Common myeloid progenitor, CD34-positive (primary cell): ENCODE results near the gene RER1.

ENCODE experiments used
- CTCF ChIA-PET: fragments of 350-600 bp; sonication (Branson Sonifier 250); formaldehyde crosslinking; loops from one replicate; lab custom pipeline; 2021; ENCODE audit warnings: antibody characterized with exemption; lab: Charles Lee
- POLR2A ChIA-PET: fragments of 350-600 bp; sonication (Branson Sonifier 250); formaldehyde crosslinking; loops from one replicate; lab custom pipeline; 2021; ENCODE audit warnings: antibody characterized with exemption; lab: Charles Lee
- DNase-seq, 3 donors: peaks; one replicate each; pipeline versions ENCODE4 v3.0.0 to v3.0.0-alpha.2; 2013
- H3K27ac ChIP-seq, 2 experiments: 1 replicate in 1 of 2; 2 replicates in 1 of 2; pipeline ENCODE4 v1.7.0; 2013; ENCODE audit warnings: inconsistent platforms in 2 of 2, low read length in 2 of 2, mild to moderate bottlenecking in 2 of 2, low read depth in 1 of 2, moderate library complexity in 1 of 2; ENCODE audit not compliant: severe bottlenecking in 2 of 2, insufficient read depth in 1 of 2, poor library complexity in 1 of 2
- H3K27me3 ChIP-seq, 5 experiments: replicated peaks in 2 of 5; 1 replicate in 3 of 5; 2 replicates in 2 of 5; pipeline versions ENCODE4 v1.6.1 to v1.7.0; 2013; ENCODE audit warnings: low read length in 4 of 5, mild to moderate bottlenecking in 2 of 5, moderate library complexity in 2 of 5, inconsistent platforms in 1 of 5; ENCODE audit not compliant: insufficient read depth in 5 of 5, control insufficient read depth in 4 of 5
- H3K36me3 ChIP-seq, 4 experiments: 1 replicate in 2 of 4; 2 replicates in 2 of 4; pipeline versions ENCODE4 v1.6.1 to v1.7.0; 2013; ENCODE audit warnings: low read length in 3 of 4, control low read depth in 1 of 4, mild to moderate bottlenecking in 1 of 4; ENCODE audit not compliant: control insufficient read depth in 4 of 4, insufficient read depth in 4 of 4
- H3K4me1 ChIP-seq, 4 experiments: 1 replicate in 3 of 4; 2 replicates in 1 of 4; pipeline versions ENCODE4 v1.6.1 to v1.7.1; 2013; ENCODE audit warnings: low read length in 3 of 4, mild to moderate bottlenecking in 3 of 4, control low read depth in 1 of 4, inconsistent platforms in 1 of 4, moderate library complexity in 1 of 4; ENCODE audit not compliant: control insufficient read depth in 4 of 4, insufficient read depth in 4 of 4; ENCODE audit errors: control extremely low read depth in 1 of 4
- H3K4me3 ChIP-seq, 7 experiments: 1 replicate in 4 of 7; 2 replicates in 3 of 7; pipeline versions ENCODE4 v1.5.1 to v1.7.0; 2013; ENCODE audit warnings: mild to moderate bottlenecking in 7 of 7, low read length in 6 of 7, moderate library complexity in 6 of 7, inconsistent platforms in 2 of 7, low read depth in 2 of 7, control low read depth in 1 of 7; ENCODE audit not compliant: insufficient read depth in 4 of 7, control insufficient read depth in 1 of 7; ENCODE audit errors: extremely low read depth in 1 of 7
- H3K9me3 ChIP-seq, 5 experiments: 1 replicate in 4 of 5; 2 replicates in 1 of 5; pipeline versions ENCODE4 v1.6.1 to v1.7.1; 2013; ENCODE audit warnings: low read length in 4 of 5, mild to moderate bottlenecking in 2 of 5, inconsistent platforms in 1 of 5, low read depth in 1 of 5, moderate library complexity in 1 of 5; ENCODE audit not compliant: control insufficient read depth in 4 of 5, insufficient read depth in 2 of 5; ENCODE audit errors: control extremely low read depth in 1 of 5
- WGBS: methylation state at CpG from one replicate; pipeline ENCODE4 v1.1.5; 2013; ENCODE audit not compliant: insufficient coverage; 5-methylcytosine and 5-hydroxymethylcytosine counted together

RER1 gene

DNA sequence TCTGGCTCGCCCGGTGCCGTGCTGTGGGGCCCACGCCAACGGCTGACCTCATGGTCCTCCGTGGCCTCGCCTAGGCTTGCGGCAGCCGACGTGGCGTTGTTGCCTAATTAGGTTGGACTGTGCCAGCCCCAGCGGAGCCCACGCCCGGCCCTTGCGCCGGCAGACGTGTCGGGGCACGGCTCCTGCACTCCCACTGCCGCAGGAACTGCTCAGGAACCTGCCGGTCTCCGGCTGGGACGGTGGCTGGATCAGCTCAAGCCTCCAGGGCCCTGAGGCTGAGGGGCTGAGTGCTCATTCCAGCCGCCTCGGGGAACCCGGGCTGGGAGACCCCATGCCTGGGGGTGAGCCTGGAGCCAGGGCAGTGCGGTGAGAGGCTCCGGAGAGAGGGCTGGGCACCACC is 36.8 kb downstream of the RER1 start:
- peaks cover 0 to 20% (median 10%) of the 10 kb centered on the region in 4 experiments for H3K4me1 ChIP-seq
- no peak overlapping the region for H3K27ac ChIP-seq
- ChIA-PET CTCF (interaction anchor here (0.5 to 1.3 kb wide), 2 partner anchors 234 to 1235 kb away, joined by 3 to 4 read pairs; partner anchors contain the start of gene FAAP20), POLR2A (no interaction called here)
- WGBS, result 97% methylated on average over 27 of the region's 28 CpGs
- no peaks in the 10 kb centered on the region for H3K36me3 ChIP-seq
- H3K4me3 ChIP-seq, result no peak overlapping the region
- peaks cover 0 to 5% (median 0%) of the 10 kb centered on the region in 5 experiments for H3K27me3 ChIP-seq
- peaks cover 0 to 8% (median 3%) of the 10 kb centered on the region in 5 experiments for H3K9me3 ChIP-seq
- no peak for DNase-seq

DNA sequence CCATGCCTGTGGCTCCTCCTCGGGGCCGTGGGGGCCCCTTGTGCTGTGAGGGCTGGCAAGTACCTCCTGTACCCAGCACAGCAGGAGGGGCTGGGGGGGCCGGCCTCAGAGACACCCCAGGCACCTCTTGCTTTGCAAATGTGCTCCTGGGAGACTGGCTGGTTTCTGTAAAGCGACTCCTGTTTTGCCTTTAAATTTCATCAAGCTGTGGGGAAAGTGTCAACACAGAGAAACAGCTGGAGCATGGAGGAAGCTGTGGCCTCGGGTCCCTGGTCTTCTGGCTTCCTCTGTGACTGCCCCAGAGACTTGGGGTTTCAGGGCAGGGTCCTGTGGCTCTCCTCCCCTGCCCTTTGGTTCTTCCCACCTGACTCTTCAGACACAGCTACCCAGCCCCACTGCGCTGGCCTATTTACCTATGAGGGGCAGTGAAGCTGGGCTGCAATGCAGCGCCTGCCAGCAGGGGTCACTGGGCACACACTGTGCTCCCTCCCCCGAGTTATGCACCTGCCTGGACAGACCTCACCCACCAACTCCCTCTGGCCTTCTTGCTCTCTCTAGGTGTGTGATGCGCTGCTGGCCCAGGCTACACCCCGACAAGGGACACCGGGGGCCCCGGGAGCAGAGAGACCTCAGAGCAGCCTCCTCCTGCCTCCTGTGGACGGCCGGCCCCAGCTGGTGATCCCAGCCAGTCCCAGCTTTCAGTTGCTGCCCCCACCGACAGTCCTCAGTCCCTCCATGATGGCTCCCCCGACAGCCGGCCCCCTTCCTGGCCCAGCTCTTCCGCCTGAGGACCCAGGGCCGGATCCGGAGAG is 38.3 kb downstream of the RER1 start:
- Histone ChIP-seq H3K27me3 (peaks cover 0 to 18% (median 0%) of the 10 kb centered on the region in 5 experiments), H3K27ac (no peak overlapping the region), H3K4me3 (no peak overlapping the region), H3K4me1 (peaks cover 0 to 35% (median 18%) of the 10 kb centered on the region in 4 experiments), H3K36me3 (no peaks in the 10 kb centered on the region), H3K9me3 (peaks cover 0 to 7% (median 3%) of the 10 kb centered on the region in 5 experiments)
- peak in 2 of 3 donors; percentile 21 to 39 for DNase-seq
- ChIA-PET CTCF (interaction anchor here (1.1 to 1.7 kb wide), 4 partner anchors 13 to 235 kb away, joined by 3 to 4 read pairs (median 4); partner anchors contain the start of gene FAAP20), POLR2A (no interaction called here)
- 77% methylated on average over 12 of the region's 20 CpGs for WGBS

DNA sequence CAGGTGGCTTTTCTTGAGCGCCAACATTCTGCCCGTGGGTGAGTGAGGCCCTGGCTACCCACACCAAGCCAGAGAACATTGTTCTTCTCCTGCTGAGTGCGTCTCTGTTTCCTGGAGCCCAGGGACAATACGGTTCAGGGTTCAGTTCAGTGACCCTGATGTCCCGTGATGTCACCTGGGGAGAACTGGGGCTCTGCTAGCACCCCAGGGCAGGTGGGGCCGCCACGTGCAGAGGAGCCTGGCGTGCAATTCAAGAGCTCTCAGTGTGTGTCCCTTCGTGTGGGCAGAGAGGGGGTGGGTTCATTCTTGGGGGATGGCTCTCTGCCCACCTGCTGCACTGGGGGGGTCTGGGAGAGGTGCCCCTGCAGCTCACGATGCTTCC is 38.9 kb downstream of the RER1 start:
- 92% methylated on average over 10 of the region's 10 CpGs for WGBS
- CTCF ChIA-PET, result interaction anchor here (1.1 to 1.7 kb wide), 3 partner anchors 14 to 117 kb away, joined by 3 to 4 read pairs (median 4); no protein-coding TSS in a partner anchor
- no peak for DNase-seq
- H3K36me3 ChIP-seq, result no peaks in the 10 kb centered on the region
- peaks cover 0 to 7% (median 3%) of the 10 kb centered on the region in 5 experiments for H3K9me3 ChIP-seq
- peaks cover 0 to 35% (median 20%) of the 10 kb centered on the region in 4 experiments for H3K4me1 ChIP-seq
- peaks cover 0 to 20% (median 0%) of the 10 kb centered on the region in 5 experiments for H3K27me3 ChIP-seq
- no peak overlapping the region for H3K4me3 ChIP-seq
- POLR2A ChIA-PET, result no interaction called here
- no peak overlapping the region for H3K27ac ChIP-seq

DNA sequence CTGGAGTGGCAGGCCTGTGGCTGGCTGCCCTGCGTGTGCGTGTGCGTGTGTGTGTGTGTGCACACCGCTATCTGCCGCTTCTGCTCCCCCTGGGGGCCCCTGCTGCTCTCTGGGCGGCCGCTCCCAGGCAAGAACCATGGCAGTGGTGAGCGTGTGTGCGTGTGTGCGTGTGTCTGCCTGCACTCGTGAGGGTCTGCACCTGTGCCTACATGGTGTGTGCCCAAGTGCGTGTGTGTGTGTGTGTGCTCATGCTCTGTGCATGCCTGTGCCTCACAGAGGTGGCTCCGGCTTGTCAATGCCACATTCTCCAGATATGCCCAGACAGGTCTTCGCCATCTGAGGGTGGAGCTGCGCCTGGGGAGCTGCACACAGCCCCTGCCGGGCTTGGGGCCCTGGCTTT is 39.5 kb downstream of the RER1 start:
- peak; percentile 31 to 60 (median 41) for DNase-seq
- Histone ChIP-seq H3K36me3 (no peaks in the 10 kb centered on the region), H3K9me3 (peaks cover 0 to 7% (median 3%) of the 10 kb centered on the region in 5 experiments), H3K4me3 (no peak overlapping the region), H3K27ac (no peak overlapping the region), H3K27me3 (peaks cover 0 to 20% (median 0%) of the 10 kb centered on the region in 5 experiments), H3K4me1 (peaks cover 0 to 35% (median 20%) of the 10 kb centered on the region in 4 experiments)
- 55% methylated on average over 12 of the region's 16 CpGs for WGBS
- CTCF ChIA-PET, result interaction anchor here (1.6 to 1.7 kb wide), 2 partner anchors 14 to 117 kb away, joined by 4 read pairs; no protein-coding TSS in a partner anchor
- POLR2A ChIA-PET, result interaction anchor here (0.9 kb wide), 1 partner anchor 412 kb away, joined by 3 read pairs; no protein-coding TSS in a partner anchor

DNA sequence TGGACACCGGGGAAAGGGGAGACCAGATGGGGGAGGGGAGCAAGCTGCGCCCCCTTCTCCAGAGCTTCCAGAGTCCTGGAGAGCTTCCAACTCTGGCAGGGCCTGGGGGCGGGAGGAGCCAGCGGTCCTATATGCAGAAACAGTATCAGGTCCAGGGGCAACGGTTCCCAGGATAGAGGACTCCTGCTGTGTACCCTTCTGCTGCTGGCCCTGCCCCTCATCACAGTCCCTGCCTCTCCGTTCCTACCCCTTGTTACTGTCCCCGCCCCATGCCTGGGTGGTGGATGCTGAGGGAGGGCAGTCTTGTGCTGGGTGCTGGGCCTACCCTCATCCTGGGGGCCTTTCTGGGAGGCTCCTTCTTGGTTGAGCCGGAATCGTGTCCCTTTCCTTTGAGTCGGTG is 39.9 kb downstream of the RER1 start:
- CTCF ChIA-PET, result no interaction called here
- peaks cover 0 to 35% (median 20%) of the 10 kb centered on the region in 4 experiments for H3K4me1 ChIP-seq

DNA sequence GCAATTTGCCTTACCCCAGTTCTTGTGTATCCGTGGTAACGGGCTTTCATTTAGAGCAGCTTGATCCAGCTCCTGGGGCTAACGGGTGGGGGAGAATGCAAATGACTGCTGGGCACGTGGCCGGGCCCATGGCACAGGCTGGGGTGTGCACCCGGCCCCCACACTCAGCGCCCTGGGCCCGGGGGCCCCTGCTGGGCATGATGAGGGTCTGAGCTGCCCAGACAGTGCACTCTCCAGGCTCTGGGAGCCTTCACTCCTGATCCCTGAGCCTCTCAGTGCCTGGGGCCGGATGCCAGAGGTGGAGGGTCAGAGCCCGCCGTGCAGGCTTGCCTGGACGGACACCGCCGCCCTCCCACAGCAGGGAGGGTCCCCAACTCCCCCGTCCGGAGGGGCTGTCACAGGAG is 40.8 kb downstream of the RER1 start:
- POLR2A ChIA-PET, result no interaction called here
- H3K9me3 ChIP-seq, result peaks cover 0 to 7% (median 3%) of the 10 kb centered on the region in 5 experiments
- 90% methylated on average over 15 of the region's 16 CpGs for WGBS
- no peak for DNase-seq
- peaks cover 0 to 20% (median 0%) of the 10 kb centered on the region in 5 experiments for H3K27me3 ChIP-seq
- peaks cover 0 to 35% (median 20%) of the 10 kb centered on the region in 4 experiments for H3K4me1 ChIP-seq
- H3K4me3 ChIP-seq, result no peak overlapping the region
- no peaks in the 10 kb centered on the region for H3K36me3 ChIP-seq
- CTCF ChIA-PET, result no interaction called here
- no peak overlapping the region for H3K27ac ChIP-seq

More for the DNA sequence above, 39.9 kb downstream of the RER1 start:
- H3K9me3 ChIP-seq, result peaks cover 0 to 7% (median 3%) of the 10 kb centered on the region in 5 experiments
- H3K4me3 ChIP-seq, result no peak overlapping the region
- POLR2A ChIA-PET, result interaction anchor here (0.9 kb wide), 1 partner anchor 411 kb away, joined by 3 read pairs; no protein-coding TSS in a partner anchor
- DNase-seq, result no peak
- H3K27me3 ChIP-seq, result peaks cover 0 to 20% (median 0%) of the 10 kb centered on the region in 5 experiments
- no peaks in the 10 kb centered on the region for H3K36me3 ChIP-seq
- 94% methylated on average over 5 of the region's 10 CpGs for WGBS
- no peak overlapping the region for H3K27ac ChIP-seq
